Karpas-422 (cell line): ENCODE results near the gene HSPA9. TPM values are rescaled to one million over a fixed set of nuclear protein-coding genes. Genes with fewer than 3 reads are reported as not detected.

Experiments
- DNase-seq: peaks from one replicate; pipeline ENCODE4 v3.0.0-alpha.2; 2015
- H2AFZ ChIP-seq: fragments of 200-600 bp; sonication (generic); 2 replicates; pipeline ENCODE4 v1.6.1; 2014; ENCODE audit warnings: antibody characterized with exemption, low read length, mixed read lengths
- H3K27ac ChIP-seq: fragments of 200-600 bp; sonication (generic); 2 replicates; pipeline ENCODE4 v1.5.1; 2014; ENCODE audit warnings: mild to moderate bottlenecking, low read length, moderate library complexity
- H3K27me3 ChIP-seq: fragments of 200-600 bp; sonication (generic); 2 replicates; pipeline ENCODE4 v1.6.1; 2014; ENCODE audit warnings: low read length, mixed read lengths
- H3K36me3 ChIP-seq: fragments of 200-600 bp; sonication (generic); 2 replicates; pipeline ENCODE4 v1.6.1; 2014; ENCODE audit warnings: low read length, mixed read lengths; ENCODE audit not compliant: insufficient read depth
- H3K4me1 ChIP-seq: fragments of 200-600 bp; sonication (generic); 2 replicates; pipeline ENCODE4 v1.6.1; 2014; ENCODE audit warnings: mild to moderate bottlenecking, low read length, mixed read lengths
- H3K4me2 ChIP-seq: fragments of 200-600 bp; sonication (generic); 2 replicates; pipeline ENCODE4 v1.6.1; 2014; ENCODE audit warnings: low read length, low read depth, mild to moderate bottlenecking; ENCODE audit not compliant: poor library complexity, severe bottlenecking
- H3K4me3 ChIP-seq: fragments of 200-600 bp; sonication (generic); 2 replicates; pipeline ENCODE4 v1.5.1; 2014; ENCODE audit warnings: mild to moderate bottlenecking, antibody characterized with exemption, low read length, mixed read lengths
- H3K79me2 ChIP-seq: fragments of 200-600 bp; sonication (generic); 2 replicates; pipeline ENCODE4 v1.6.1; 2014; ENCODE audit warnings: mild to moderate bottlenecking, low read length, mixed read lengths
- H3K9ac ChIP-seq: fragments of 200-600 bp; sonication (generic); 2 replicates; pipeline ENCODE4 v1.6.0; 2014; ENCODE audit warnings: low read length
- H3K9me2 ChIP-seq: fragments of 200-600 bp; sonication (generic), shearing (Covaris generic); replicated peaks from 2 replicates; pipeline ENCODE4 v1.6.0; 2014; ENCODE audit warnings: mild to moderate bottlenecking, low read length, moderate library complexity; ENCODE audit not compliant: insufficient read depth
- H3K9me3 ChIP-seq: fragments of 300-700, 200-600 bp; sonication (generic); 2 replicates; pipeline ENCODE4 v1.6.1; 2014; ENCODE audit warnings: low read length, mixed read lengths
- H4K20me1 ChIP-seq: fragments of 200-600 bp; sonication (generic); 2 replicates; pipeline ENCODE4 v1.6.1; 2014; ENCODE audit warnings: mild to moderate bottlenecking, antibody characterized with exemption, low read length, low read depth; ENCODE audit not compliant: insufficient read depth
- total RNA-seq: library from RNA; depleted of rRNA; stranded (reverse); fragments of >200 nt; shearing (Covaris generic); gene quantifications from 2 replicates; pipeline ENCODE4 v1.2.3, GENCODE V29; 2014; ENCODE audit warnings: low replicate concordance

HSPA9 gene
- total RNA-seq, 1 experiment from 2014 or later: 269 TPM

- Histone ChIP-seq H3K9me2 (no peaks in the 10 kb centered on the region), H3K9ac (no peak overlapping the region), H3K36me3 (peaks cover 86% of the 10 kb centered on the region), H4K20me1 (peaks cover 41% of the 10 kb centered on the region), H3K79me2 (peaks cover 51% of the 10 kb centered on the region), H3K9me3 (no peaks in the 10 kb centered on the region), H3K4me3 (no peak overlapping the region), H3K27me3 (no peaks in the 10 kb centered on the region), H3K27ac (no peak overlapping the region), H3K4me2 (no peak overlapping the region), H2AFZ (no peak overlapping the region), H3K4me1 (no peaks in the 10 kb centered on the region)
- no peak for DNase-seq
Observed at GRCh38 chr5:138560971-138561370, 14.2 kb downstream of the HSPA9 start.

- Histone ChIP-seq H3K4me3 (no peak overlapping the region), H4K20me1 (peaks cover 35% of the 10 kb centered on the region), H3K27ac (no peak overlapping the region), H3K9me2 (no peaks in the 10 kb centered on the region), H3K4me1 (no peaks in the 10 kb centered on the region), H3K36me3 (peaks cover 78% of the 10 kb centered on the region), H3K9ac (no peak overlapping the region), H3K4me2 (no peak overlapping the region), H3K79me2 (peaks cover 41% of the 10 kb centered on the region), H3K27me3 (no peaks in the 10 kb centered on the region), H3K9me3 (no peaks in the 10 kb centered on the region), H2AFZ (no peak overlapping the region)
- DNase-seq: no peak
Observed at GRCh38 chr5:138559937-138560336, 15.3 kb downstream of the HSPA9 start.

GRCh38 chr5:138557677-138558076 lies 17.5 kb downstream of the HSPA9 start:
- Histone ChIP-seq H4K20me1 (peaks cover 26% of the 10 kb centered on the region), H3K27ac (no peak overlapping the region), H3K27me3 (no peaks in the 10 kb centered on the region), H3K4me1 (no peaks in the 10 kb centered on the region), H3K4me3 (no peak overlapping the region), H2AFZ (no peak overlapping the region), H3K79me2 (peaks cover 19% of the 10 kb centered on the region), H3K9ac (no peak overlapping the region), H3K36me3 (peaks cover 73% of the 10 kb centered on the region), H3K9me2 (no peaks in the 10 kb centered on the region), H3K9me3 (no peaks in the 10 kb centered on the region), H3K4me2 (no peak overlapping the region)
- no peak for DNase-seq

GRCh38 chr5:138554143-138554542 lies 21.1 kb downstream of the HSPA9 start:
- Histone ChIP-seq H3K9ac (no peak overlapping the region), H3K79me2 (peaks cover 5% of the 10 kb centered on the region), H2AFZ (no peak overlapping the region), H3K4me3 (no peak overlapping the region), H4K20me1 (peaks cover 12% of the 10 kb centered on the region), H3K9me2 (no peaks in the 10 kb centered on the region), H3K9me3 (no peaks in the 10 kb centered on the region), H3K27me3 (no peaks in the 10 kb centered on the region), H3K36me3 (peaks cover 48% of the 10 kb centered on the region; the same call in 1 of the 2 replicates), H3K27ac (no peak overlapping the region), H3K4me2 (no peak overlapping the region), H3K4me1 (no peaks in the 10 kb centered on the region)
- no peak for DNase-seq

GRCh38 chr5:138553437-138554095 lies 21.6 kb downstream of the HSPA9 start:
- Histone ChIP-seq H3K27me3 (no peaks in the 10 kb centered on the region), H4K20me1 (peaks cover 11% of the 10 kb centered on the region; the same call in 1 of the 2 replicates), H3K9ac (no peak overlapping the region), H3K36me3 (peaks cover 42% of the 10 kb centered on the region; the same call in 1 of the 2 replicates), H3K9me2 (no peaks in the 10 kb centered on the region), H3K27ac (no peak overlapping the region), H3K4me3 (no peak overlapping the region), H3K4me2 (no peak overlapping the region), H3K4me1 (no peaks in the 10 kb centered on the region), H3K79me2 (peaks cover 11% of the 10 kb centered on the region), H3K9me3 (no peaks in the 10 kb centered on the region), H2AFZ (no peak overlapping the region)
- DNase-seq: no peak

- H3K4me1 ChIP-seq: no peaks in the 10 kb centered on the region; the same call in 1 of the 2 replicates
- no peak for DNase-seq
- H3K9me2 ChIP-seq: no peaks in the 10 kb centered on the region
- peaks cover 11% of the 10 kb centered on the region; the same call in 1 of the 2 replicates for H4K20me1 ChIP-seq
- H3K36me3 ChIP-seq: peaks cover 33% of the 10 kb centered on the region; the same call in 1 of the 2 replicates
- no peak overlapping the region for H2AFZ ChIP-seq
- H3K9me3 ChIP-seq: no peaks in the 10 kb centered on the region
- H3K27ac ChIP-seq: no peak overlapping the region
- H3K9ac ChIP-seq: no peak overlapping the region
- peaks cover 19% of the 10 kb centered on the region for H3K79me2 ChIP-seq
- H3K4me2 ChIP-seq: no peak overlapping the region
- no peaks in the 10 kb centered on the region for H3K27me3 ChIP-seq
- H3K4me3 ChIP-seq: no peak overlapping the region
Observed at GRCh38 chr5:138552657-138553056, 22.5 kb downstream of the HSPA9 start.

- H3K79me2 ChIP-seq: peaks cover 51% of the 10 kb centered on the region
- H3K9me3 ChIP-seq: no peaks in the 10 kb centered on the region
- H3K4me3 ChIP-seq: no peak overlapping the region
- H2AFZ ChIP-seq: no peak overlapping the region
- no peak overlapping the region for H3K9ac ChIP-seq
- peaks cover 5% of the 10 kb centered on the region; the same call in 1 of the 2 replicates for H4K20me1 ChIP-seq
- no peak overlapping the region for H3K4me2 ChIP-seq
- peaks cover 14% of the 10 kb centered on the region; the same call in 1 of the 2 replicates for H3K36me3 ChIP-seq
- peaks cover 18% of the 10 kb centered on the region for H3K4me1 ChIP-seq
- DNase-seq: no peak
- H3K27ac ChIP-seq: no peak overlapping the region
- no peaks in the 10 kb centered on the region for H3K9me2 ChIP-seq
- no peaks in the 10 kb centered on the region for H3K27me3 ChIP-seq
Observed at GRCh38 chr5:138549414-138549813, 25.8 kb downstream of the HSPA9 start.

GRCh38 chr5:138545919-138546562 lies 29.2 kb downstream of the HSPA9 start:
- 0 out of 2 replicates have a peak overlapping the region, but pooled peaks have one; percentile 4 for H3K9ac ChIP-seq
- H3K4me2 ChIP-seq: peak overlapping the region; percentile 91
- H3K27me3 ChIP-seq: no peaks in the 10 kb centered on the region
- H3K4me1 ChIP-seq: peaks cover 26% of the 10 kb centered on the region
- DNase-seq: no peak
- H3K36me3 ChIP-seq: peaks cover 8% of the 10 kb centered on the region; the same call in 1 of the 2 replicates
- H3K9me3 ChIP-seq: no peaks in the 10 kb centered on the region
- peaks cover 81% of the 10 kb centered on the region for H3K79me2 ChIP-seq
- peaks cover 13% of the 10 kb centered on the region; the same call in 1 of the 2 replicates for H4K20me1 ChIP-seq
- H3K27ac ChIP-seq: no peak overlapping the region; the same call in 1 of the 2 replicates
- no peak overlapping the region for H2AFZ ChIP-seq
- no peak overlapping the region for H3K4me3 ChIP-seq
- no peaks in the 10 kb centered on the region for H3K9me2 ChIP-seq
